HepG2 (cell line): ENCODE data around the gene CHN2. TPM values are rescaled to one million over a fixed set of nuclear protein-coding genes. Genes with fewer than 3 reads are reported as not detected.

Source experiments
- ATF5 ChIP-seq: sonication (generic); formaldehyde crosslinking; IDR thresholded peaks from 2 replicates; pipeline ENCODE4 v1.4.0; 2020; ENCODE audit warnings: mild to moderate bottlenecking, low read depth, missing genetic modification reagents
- BRCA1 ChIP-seq: sonication (generic); formaldehyde crosslinking; IDR thresholded peaks from 2 replicates; pipeline ENCODE4 v1.4.0; 2020; ENCODE audit warnings: missing genetic modification reagents
- CBX5 ChIP-seq: sonication (generic); formaldehyde crosslinking; IDR thresholded peaks from 2 replicates; pipeline ENCODE4 v1.4.0; 2020; ENCODE audit warnings: missing genetic modification reagents, borderline replicate concordance
- CREBL2 ChIP-seq: sonication (generic); formaldehyde crosslinking; IDR thresholded peaks from 2 replicates; pipeline ENCODE4 v1.8.1; 2023; ENCODE audit warnings: missing genetic modification reagents, mild to moderate bottlenecking, borderline replicate concordance
- EHMT2 ChIP-seq: fragments of 200-600 bp; sonication (generic); IDR thresholded peaks from 2 replicates; pipeline ENCODE4 v1.7.0; 2017; ENCODE audit warnings: antibody characterized with exemption, low read depth, low read length, borderline replicate concordance
- EP300 ChIP-seq, 3 experiments: sonication (generic) in 1 of 3; formaldehyde crosslinking in 1 of 3; IDR thresholded peaks; 2 replicates each; pipeline versions ENCODE4 v1.5.1 to v1.6.1; 2011 to 2020; ENCODE audit warnings: low read depth in 2 of 3, low read length in 2 of 3, borderline replicate concordance in 1 of 3, improper control_type of control experiment in 1 of 3, mild to moderate bottlenecking in 1 of 3, missing genetic modification reagents in 1 of 3, moderate library complexity in 1 of 3
- ESRRA ChIP-seq: sonication (generic); formaldehyde crosslinking; IDR thresholded peaks from 2 replicates; pipeline ENCODE4 v1.5.1; 2020; ENCODE audit warnings: mild to moderate bottlenecking, low read depth, missing genetic modification reagents
- FOXA3 ChIP-seq: IDR thresholded peaks from 2 replicates; pipeline ENCODE4 v1.6.1; 2016; ENCODE audit warnings: missing genetic modification reagents, missing compliant biosample characterization
- HOXA3 ChIP-seq: sonication (generic); formaldehyde crosslinking; IDR thresholded peaks from 2 replicates; pipeline ENCODE4 v1.5.0; 2020; ENCODE audit warnings: missing genetic modification reagents
- KAT7 ChIP-seq: IDR thresholded peaks from 2 replicates; pipeline ENCODE4 v1.6.1; 2018; ENCODE audit warnings: borderline replicate concordance, missing compliant biosample characterization
- MAFF ChIP-seq: IDR thresholded peaks from 2 replicates; pipeline ENCODE4 v1.6.1; 2011; ENCODE audit warnings: low read depth, low read length, improper control_type of control experiment
- NCOA1 ChIP-seq: sonication (generic); formaldehyde crosslinking; IDR thresholded peaks from 2 replicates; pipeline ENCODE4 v1.9.0; 2021; ENCODE audit warnings: missing genetic modification reagents
- NFE2L2 ChIP-seq: fragments of 150-350 bp; IDR thresholded peaks from 2 replicates; pipeline ENCODE4 v1.6.1; 2014; ENCODE audit warnings: low read length
- PATZ1 ChIP-seq: sonication (generic); formaldehyde crosslinking; IDR thresholded peaks from 2 replicates; pipeline ENCODE4 v1.4.0; 2020; ENCODE audit warnings: missing genetic modification reagents
- TBX2 ChIP-seq: sonication (generic); formaldehyde crosslinking; IDR thresholded peaks from 2 replicates; pipeline ENCODE4 v1.5.0; 2020; ENCODE audit warnings: missing genetic modification reagents, mild to moderate bottlenecking, borderline replicate concordance
- ZBTB7A ChIP-seq: sonication (generic); formaldehyde crosslinking; IDR thresholded peaks from 2 replicates; pipeline ENCODE4 v1.8.0; 2022; ENCODE audit warnings: mild to moderate bottlenecking, missing genetic modification reagents
- ZGPAT ChIP-seq: IDR thresholded peaks from 2 replicates; pipeline ENCODE4 v1.6.1; 2016; ENCODE audit warnings: mild to moderate bottlenecking
- ZNF253 ChIP-seq: sonication (generic); formaldehyde crosslinking; IDR thresholded peaks from 2 replicates; pipeline ENCODE4 v1.8.0; 2022; ENCODE audit warnings: mild to moderate bottlenecking, missing genetic modification reagents, borderline replicate concordance
- ZNF496 ChIP-seq: sonication (generic); formaldehyde crosslinking; IDR thresholded peaks from 2 replicates; pipeline ENCODE4 v1.8.1; 2023; ENCODE audit warnings: mild to moderate bottlenecking, moderate library complexity, missing genetic modification reagents; ENCODE audit not compliant: insufficient replicate concordance
- ZNF501 ChIP-seq: sonication (generic); formaldehyde crosslinking; IDR thresholded peaks from 2 replicates; pipeline ENCODE4 v1.5.1; 2020; ENCODE audit warnings: mild to moderate bottlenecking, moderate library complexity, missing genetic modification reagents
- ZNF552 ChIP-seq: sonication (generic); formaldehyde crosslinking; IDR thresholded peaks from 2 replicates; pipeline ENCODE4 v1.9.0; 2022; ENCODE audit warnings: missing genetic modification reagents, mild to moderate bottlenecking, borderline replicate concordance
- ZNF737 ChIP-seq: sonication (generic); formaldehyde crosslinking; IDR thresholded peaks from 2 replicates; pipeline ENCODE4 v1.5.0; 2020; ENCODE audit warnings: missing genetic modification reagents, mild to moderate bottlenecking, borderline replicate concordance
- ZNF777 ChIP-seq: sonication (generic); formaldehyde crosslinking; IDR thresholded peaks from 2 replicates; pipeline ENCODE4 v1.4.0; 2020; ENCODE audit warnings: missing genetic modification reagents
- ZNF782 ChIP-seq: sonication (generic); formaldehyde crosslinking; IDR thresholded peaks from 2 replicates; pipeline ENCODE4 v1.4.0; 2020; ENCODE audit warnings: missing genetic modification reagents, mild to moderate bottlenecking, borderline replicate concordance
- ZNF788 ChIP-seq: sonication (generic); formaldehyde crosslinking; IDR thresholded peaks from 2 replicates; pipeline ENCODE4 v1.5.0; 2020; ENCODE audit warnings: mild to moderate bottlenecking, missing genetic modification reagents, borderline replicate concordance
- polyA plus RNA-seq, 8 experiments: library from polyadenylated mRNA; depleted of rRNA in 3 of 8; stranded (reverse) in 7 of 8; unstranded in 1 of 8; fragments of >200 nt; fragmentation: Illumina TruSeq in 4 of 8; extraction: Trizol in 4 of 8; gene quantifications; 2 replicates each; pipeline versions ENCODE4 v1.2.1 to v1.2.3, GENCODE V29; 2011 to 2016; ENCODE audit warnings: low read depth in 4 of 8, missing spikeins in 1 of 8, mixed read lengths in 1 of 8; ENCODE audit not compliant: insufficient read depth in 1 of 8
- total RNA-seq, 5 experiments: library from RNA; depleted of rRNA; stranded (reverse); fragments of >200 nt; fragmentation: Illumina TruSeq; extraction: Trizol; gene quantifications; 2 replicates each; pipeline ENCODE4 v1.2.3, GENCODE V29; 2016; ENCODE audit warnings: low read depth in 1 of 5

Gene CHN2
- total and polyA plus RNA-seq, 2 of the 13 experiments (the other 11 are each of a cell fraction or from before 2014, with no cell fraction given) = 23.5 to 30.5 TPM

- TF ChIP-seq FOXA3 (peak; percentile 14; the same call in 1 of the 2 replicates), NCOA1 (CRISPR knock-in tag) (no peak), ZNF788 (CRISPR knock-in tag) (no peak), HOXA3 (peak; percentile 52; the same call in 1 of the 2 replicates), ZNF253 (CRISPR knock-in tag) (no peak), TBX2 (no peak), CBX5 (CRISPR knock-in tag) (no peak), EP300 (IDR thresholded peaks at IDR 0.05; ENCODE audit: low read depth in 2 of 2, low read length in 2 of 2) (peak in 1 of 2 experiments; percentile 68; a peak in 2 of 4 replicates), EP300 (CRISPR knock-in tag; IDR thresholded peaks at IDR 0.05; ENCODE audit: borderline replicate concordance) (no peak), KAT7 (no peak), ZGPAT (peak; percentile 52; the same call in 1 of the 2 replicates), ESRRA (CRISPR knock-in tag) (0 out of 2 replicates have a peak, but pooled peaks have one; percentile 40), ZNF782 (no peak), EHMT2 (no peak), MAFF (peak; percentile 98), CREBL2 (CRISPR knock-in tag) (no peak), ZBTB7A (no peak), BRCA1 (CRISPR knock-in tag) (no peak), ZNF777 (CRISPR knock-in tag) (no peak), ATF5 (CRISPR knock-in tag) (no peak), ZNF737 (CRISPR knock-in tag) (no peak), ZNF501 (CRISPR knock-in tag) (peak; percentile 41; the same call in 1 of the 2 replicates), ZNF496 (CRISPR knock-in tag) (no peak), PATZ1 (CRISPR knock-in tag) (no peak; the same call in 1 of the 2 replicates), ZNF552 (CRISPR knock-in tag) (no peak), NFE2L2 (no peak)
These were observed 52.8 kb downstream of the CHN2 start (continued) for GRCh38 chr7:29247224-29247962.
